Peyer's patch (tissue), 4 donors: Measurements from ENCODE around the gene LRRC73. TPM values are rescaled to one million over a fixed set of nuclear protein-coding genes. Genes with fewer than 3 reads are reported as not detected.
"Not testable (repeated sequence)": the region's sequence is repeated elsewhere in the genome, so short reads cannot be mapped to it uniquely, and the experiment has no call there.

Experiments
- DNase-seq, 3 donors: peaks; one replicate each; pipeline ENCODE4 v3.0.0-alpha.2; 2017 to 2019
- H3K27ac ChIP-seq, 4 donors: fragments of 200-600 bp; sonication (generic); one replicate each; pipeline ENCODE4 v1.5.1; 2016 to 2019
- H3K27me3 ChIP-seq, 2 donors: fragments of 200-600 bp; sonication (generic); one replicate each; pipeline ENCODE4 v1.5.1; 2019
- H3K36me3 ChIP-seq, 3 donors: fragments of 200-600 bp; sonication (generic); one replicate each; pipeline ENCODE4 v1.5.1; 2016 to 2019
- H3K4me1 ChIP-seq, 4 donors: fragments of 200-600 bp; sonication (generic); one replicate each; pipeline ENCODE4 v1.5.1; 2016 to 2019
- H3K4me3 ChIP-seq, 4 donors: fragments of 200-600 bp; sonication (generic); 1 replicate in 3 of 4; 2 replicates in 1 of 4; pipeline ENCODE4 v1.5.1; 2016 to 2019; ENCODE audit warnings: mild to moderate bottlenecking in 1 of 4
- H3K9me3 ChIP-seq, 4 donors: fragments of 200-600 bp; sonication (generic); one replicate each; pipeline ENCODE4 v1.5.1; 2016 to 2019; ENCODE audit warnings: mild to moderate bottlenecking in 1 of 4
- POLR2A ChIP-seq, 2 donors: fragments of 450-650 bp; IDR thresholded peaks; one replicate each; pipeline ENCODE4 v1.5.1; 2017; ENCODE audit warnings: antibody characterized with exemption in 2 of 2, mild to moderate bottlenecking in 2 of 2, moderate library complexity in 2 of 2
- total RNA-seq, 4 donors: library from RNA; depleted of rRNA; stranded (reverse); fragments of >200 nt; gene quantifications; one replicate each; pipeline ENCODE4 v1.1.0, GENCODE V29; 2016
- TF ChIP-seq, protein P1 (sequence below), 6 experiments: fragments of 450-650 bp in 4 of 6; fragments of 200-600 bp in 2 of 6; sonication (generic) in 1 of 6; IDR thresholded peaks; one replicate each; pipeline ENCODE4 v1.5.1; 2017 to 2019; ENCODE audit warnings: antibody characterized with exemption in 6 of 6, mild to moderate bottlenecking in 3 of 6, moderate library complexity in 1 of 6

Gene LRRC73
- total RNA-seq, 4 donors from 2014 or later, result 3.3 TPM; not detected in 3

DNA sequence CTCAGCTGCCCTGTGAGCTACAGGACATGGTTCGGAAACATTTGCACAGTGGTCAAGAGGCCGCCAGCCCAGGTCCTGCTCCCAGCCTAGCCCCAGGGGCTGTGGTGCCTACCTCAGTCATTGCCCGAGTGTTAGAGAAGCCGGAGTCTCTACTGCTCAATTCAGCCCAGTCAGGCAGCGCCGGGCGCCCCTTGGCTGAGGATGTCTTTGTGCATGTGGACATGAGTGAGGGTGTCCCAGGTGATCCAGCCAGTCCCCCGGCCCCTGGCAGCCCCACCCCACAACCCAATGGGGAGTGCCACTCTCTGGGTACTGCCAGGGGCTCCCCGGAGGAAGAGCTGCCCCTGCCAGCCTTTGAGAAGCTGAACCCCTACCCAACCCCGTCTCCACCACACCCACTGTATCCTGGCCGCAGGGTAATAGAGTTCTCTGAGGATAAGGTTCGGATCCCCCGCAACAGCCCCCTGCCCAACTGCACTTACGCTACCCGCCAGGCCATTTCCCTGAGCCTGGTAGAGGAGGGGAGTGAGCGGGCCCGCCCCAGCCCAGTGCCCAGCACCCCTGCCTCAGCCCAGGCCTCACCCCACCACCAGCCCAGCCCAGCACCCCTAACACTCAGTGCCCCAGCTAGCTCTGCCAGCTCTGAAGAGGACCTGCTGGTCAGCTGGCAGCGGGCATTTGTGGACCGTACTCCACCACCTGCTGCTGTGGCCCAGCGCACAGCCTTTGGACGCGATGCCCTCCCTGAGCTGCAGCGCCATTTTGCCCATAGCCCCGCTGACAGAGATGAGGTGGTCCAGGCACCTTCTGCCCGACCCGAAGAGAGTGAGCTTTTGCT, 5.2 kb downstream of the LRRC73 start:
- Histone ChIP-seq H3K36me3 (peaks cover 0 to 55% (median 0%) of the 10 kb centered on the region in 3 donors), H3K4me3 (no peak overlapping the region), H3K27me3 (no peaks in the 10 kb centered on the region), H3K27ac (no peak overlapping the region), H3K9me3 (no peaks in the 10 kb centered on the region), H3K4me1 (peaks cover 0 to 17% (median 7%) of the 10 kb centered on the region in 4 donors)
- no peak for TF ChIP-seq POLR2A (IDR thresholded peaks at IDR 0.05)
- TF ChIP-seq, protein P1, sequence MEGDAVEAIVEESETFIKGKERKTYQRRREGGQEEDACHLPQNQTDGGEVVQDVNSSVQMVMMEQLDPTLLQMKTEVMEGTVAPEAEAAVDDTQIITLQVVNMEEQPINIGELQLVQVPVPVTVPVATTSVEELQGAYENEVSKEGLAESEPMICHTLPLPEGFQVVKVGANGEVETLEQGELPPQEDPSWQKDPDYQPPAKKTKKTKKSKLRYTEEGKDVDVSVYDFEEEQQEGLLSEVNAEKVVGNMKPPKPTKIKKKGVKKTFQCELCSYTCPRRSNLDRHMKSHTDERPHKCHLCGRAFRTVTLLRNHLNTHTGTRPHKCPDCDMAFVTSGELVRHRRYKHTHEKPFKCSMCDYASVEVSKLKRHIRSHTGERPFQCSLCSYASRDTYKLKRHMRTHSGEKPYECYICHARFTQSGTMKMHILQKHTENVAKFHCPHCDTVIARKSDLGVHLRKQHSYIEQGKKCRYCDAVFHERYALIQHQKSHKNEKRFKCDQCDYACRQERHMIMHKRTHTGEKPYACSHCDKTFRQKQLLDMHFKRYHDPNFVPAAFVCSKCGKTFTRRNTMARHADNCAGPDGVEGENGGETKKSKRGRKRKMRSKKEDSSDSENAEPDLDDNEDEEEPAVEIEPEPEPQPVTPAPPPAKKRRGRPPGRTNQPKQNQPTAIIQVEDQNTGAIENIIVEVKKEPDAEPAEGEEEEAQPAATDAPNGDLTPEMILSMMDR (IDR thresholded peaks at IDR 0.05), result no peak
- DNase-seq, result no peak

DNA sequence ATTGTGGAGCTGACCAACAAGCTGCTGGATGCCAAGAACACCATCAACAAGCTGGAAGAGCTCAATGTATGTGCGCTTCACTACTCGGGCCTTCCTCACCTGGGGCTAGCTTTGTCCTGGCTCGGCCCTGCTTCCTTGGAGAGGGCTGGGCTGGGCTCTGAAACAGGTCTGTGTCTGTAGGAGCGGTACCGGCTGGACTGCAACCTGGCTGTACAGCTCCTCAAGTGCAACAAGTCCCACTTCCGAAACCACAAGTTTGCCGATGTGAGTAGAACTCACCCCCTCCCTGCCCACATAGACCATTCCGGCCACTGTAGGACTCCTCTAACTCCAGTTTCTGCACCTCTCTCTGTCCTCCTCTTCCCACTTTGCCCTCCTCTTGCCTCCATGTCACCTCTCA, 6.7 kb downstream of the LRRC73 start:
- no peak for DNase-seq
- H3K27me3 ChIP-seq, result no peaks in the 10 kb centered on the region
- no peak overlapping the region for H3K27ac ChIP-seq
- TF ChIP-seq, protein P1 (IDR thresholded peaks at IDR 0.05), result no peak
- no peak for TF ChIP-seq POLR2A (IDR thresholded peaks at IDR 0.05)
- peaks cover 0 to 71% (median 0%) of the 10 kb centered on the region in 3 donors for H3K36me3 ChIP-seq
- peaks cover 0 to 6% (median 0%) of the 10 kb centered on the region in 4 donors for H3K4me1 ChIP-seq
- no peak overlapping the region for H3K4me3 ChIP-seq
- no peaks in the 10 kb centered on the region for H3K9me3 ChIP-seq

DNA sequence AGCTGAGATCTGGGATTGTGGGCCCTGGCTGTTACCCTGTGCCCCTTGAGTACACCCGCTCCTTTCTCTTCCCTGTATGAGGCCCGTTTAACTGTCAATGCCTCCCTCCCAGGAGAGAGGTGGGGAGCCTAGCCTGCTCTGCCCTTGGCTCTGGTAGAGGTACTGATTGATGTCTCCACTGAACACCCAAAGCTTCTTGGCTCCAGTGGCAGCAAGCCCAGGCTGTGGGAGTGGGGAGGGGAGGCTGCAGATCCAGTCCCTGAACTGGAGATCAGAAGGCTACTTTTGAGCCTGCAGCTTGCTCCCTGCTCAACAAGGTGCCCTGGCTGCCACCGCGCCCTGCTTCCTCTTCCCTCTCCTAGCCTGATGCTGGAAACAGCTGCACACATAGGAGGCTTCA, 7.5 kb downstream of the LRRC73 start:
- no peak overlapping the region for H3K4me3 ChIP-seq
- no peaks in the 10 kb centered on the region for H3K9me3 ChIP-seq
- H3K4me1 ChIP-seq, result peaks cover 0 to 6% (median 0%) of the 10 kb centered on the region in 4 donors
- no peak for DNase-seq
- no peaks in the 10 kb centered on the region for H3K27me3 ChIP-seq
- H3K36me3 ChIP-seq, result peaks cover 0 to 79% (median 0%) of the 10 kb centered on the region in 3 donors
- no peak for TF ChIP-seq POLR2A (IDR thresholded peaks at IDR 0.05)
- TF ChIP-seq, protein P1 (IDR thresholded peaks at IDR 0.05), result no peak
- H3K27ac ChIP-seq, result no peak overlapping the region

DNA sequence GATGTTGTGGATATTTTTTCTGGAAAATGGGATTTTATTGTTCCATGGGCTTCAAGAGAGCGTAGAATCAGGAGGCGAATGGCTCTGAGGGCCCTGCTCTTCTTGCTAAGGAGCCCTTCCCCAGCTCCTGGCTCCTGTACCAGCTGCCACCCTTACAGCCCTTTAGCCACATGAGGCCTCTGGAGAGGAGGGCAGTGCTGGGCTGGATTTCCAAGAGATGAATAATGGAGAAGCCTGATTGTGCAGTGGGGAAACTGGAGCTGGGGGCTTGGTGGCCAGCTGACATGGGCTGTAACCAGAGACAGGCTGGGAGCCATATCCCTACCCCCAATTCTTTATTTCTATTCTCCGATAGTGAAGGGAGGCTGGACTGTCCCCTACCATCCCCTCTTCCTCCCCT, 9.2 kb downstream of the LRRC73 start:
- peaks cover 0 to 80% (median 0%) of the 10 kb centered on the region in 3 donors for H3K36me3 ChIP-seq
- no peaks in the 10 kb centered on the region for H3K9me3 ChIP-seq
- no peak overlapping the region for H3K27ac ChIP-seq
- no peak for DNase-seq
- H3K4me3 ChIP-seq, result no peak overlapping the region
- no peaks in the 10 kb centered on the region for H3K4me1 ChIP-seq
- TF ChIP-seq, protein P1 (IDR thresholded peaks at IDR 0.05), result no peak
- no peak for TF ChIP-seq POLR2A (IDR thresholded peaks at IDR 0.05)
- H3K27me3 ChIP-seq, result no peaks in the 10 kb centered on the region

DNA sequence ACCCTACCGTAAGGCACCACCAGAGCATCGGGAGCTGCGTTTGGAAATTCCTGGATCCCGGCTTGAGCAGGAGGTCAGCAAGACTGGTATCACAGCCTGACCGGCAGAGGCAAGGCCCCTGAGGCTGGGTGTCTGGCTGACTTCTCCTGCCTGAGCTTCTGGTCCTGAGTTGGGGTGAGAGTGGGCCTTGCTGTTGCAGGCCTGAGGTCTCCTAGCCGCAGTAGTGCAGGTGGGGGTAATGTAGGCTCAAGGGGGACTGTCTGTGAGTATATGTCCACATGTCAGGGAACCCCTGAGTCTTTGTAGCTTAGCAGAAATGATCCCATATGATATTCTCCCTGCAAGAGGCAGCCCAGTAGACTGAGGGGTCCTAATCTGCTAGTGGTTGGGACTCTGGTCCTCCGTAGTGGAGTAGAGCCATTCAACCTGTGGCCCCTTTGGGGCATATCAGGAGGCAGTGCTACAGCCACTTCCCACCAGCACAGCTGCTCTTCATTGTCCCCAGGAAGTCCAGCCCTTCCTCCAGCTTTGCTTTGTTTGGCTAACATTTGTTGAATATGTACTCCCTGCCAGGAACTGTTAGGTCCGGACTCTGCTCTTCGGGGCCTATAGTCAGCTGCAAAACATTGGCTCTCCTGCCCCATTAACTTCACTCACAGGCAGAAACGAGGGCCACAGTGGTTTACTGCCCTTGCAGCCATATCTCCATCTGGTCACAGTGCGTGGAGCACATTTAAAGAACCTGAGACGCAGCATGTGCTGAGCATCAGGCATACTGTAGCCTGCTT, 10.9 kb downstream of the LRRC73 start:
- Histone ChIP-seq H3K36me3 (peaks cover 0 to 63% (median 0%) of the 10 kb centered on the region in 3 donors), H3K27me3 (no peaks in the 10 kb centered on the region), H3K4me3 (no peak overlapping the region), H3K4me1 (peaks cover 0 to 12% (median 2%) of the 10 kb centered on the region in 4 donors), H3K9me3 (no peaks in the 10 kb centered on the region), H3K27ac (no peak overlapping the region)
- no peak for DNase-seq
- TF ChIP-seq POLR2A (IDR thresholded peaks at IDR 0.05), result no peak
- TF ChIP-seq, protein P1 (IDR thresholded peaks at IDR 0.05), result no peak

DNA sequence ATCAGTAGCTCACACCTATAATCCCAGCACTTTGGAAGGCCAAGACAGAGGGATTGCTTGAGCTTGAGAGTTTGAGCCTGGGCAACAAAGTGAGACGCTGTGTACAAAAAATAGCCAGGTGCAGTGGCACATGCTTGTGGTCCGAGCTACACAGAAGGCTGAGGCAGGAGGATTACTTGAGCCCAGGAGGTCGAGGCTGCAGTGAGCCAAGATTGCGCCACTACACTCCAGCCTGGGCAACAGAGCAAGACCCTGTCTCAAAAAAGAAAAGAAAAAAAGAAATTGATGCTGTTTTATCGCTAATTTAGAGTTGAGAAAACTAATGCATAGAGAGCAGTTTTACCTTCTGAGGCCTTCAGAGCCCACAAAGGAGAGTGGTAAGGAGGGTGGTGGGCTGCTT, 11.9 kb downstream of the LRRC73 start:
- peaks cover 0 to 55% (median 0%) of the 10 kb centered on the region in 3 donors for H3K36me3 ChIP-seq
- DNase-seq, H3K4me3 ChIP-seq: not testable (repeated sequence)

More for the DNA sequence above, 11.9 kb downstream of the LRRC73 start:
- not testable (repeated sequence) for H3K27ac ChIP-seq, H3K9me3 ChIP-seq, H3K27me3 ChIP-seq
- H3K4me1 ChIP-seq, result peaks cover 0 to 15% (median 5%) of the 10 kb centered on the region in 4 donors
